Brain microvascular endothelial cell (primary cell): ENCODE results near the gene ABCA5.
"Not testable (repeated sequence)": the region's sequence is repeated elsewhere in the genome, so short reads cannot be mapped to it uniquely, and the experiment has no call there.

Experiments used
- DNase-seq: peaks from one replicate; pipeline ENCODE4 v3.0.0-alpha.2; 2020
- H3K27ac ChIP-seq: fragments of 250-450 bp; sonication (Bioruptor Pico); 2 replicates; pipeline ENCODE4 v1.5.1; 2020; ENCODE audit warnings: mild to moderate bottlenecking, moderate library complexity
- H3K27me3 ChIP-seq: fragments of 250-450 bp; sonication (Bioruptor Pico); replicated peaks from 2 replicates; pipeline ENCODE4 v1.5.1; 2020; ENCODE audit warnings: mild to moderate bottlenecking
- H3K36me3 ChIP-seq: fragments of 250-450 bp; sonication (Bioruptor Pico); replicated peaks from 2 replicates; pipeline ENCODE4 v1.5.1; 2020; ENCODE audit warnings: mild to moderate bottlenecking
- H3K4me3 ChIP-seq: 2 replicates; pipeline ENCODE4 v1.5.1; 2011; ENCODE audit warnings: low read depth, mild to moderate bottlenecking, control low read depth, low read length, moderate library complexity
- CTCF ChIP-seq: IDR thresholded peaks from 2 replicates; pipeline ENCODE4 v1.5.1; 2011; ENCODE audit warnings: low read depth, mild to moderate bottlenecking, moderate library complexity, low read length, control low read depth, inconsistent platforms; ENCODE audit errors: missing control alignments
- in situ Hi-C: cut with HindIII; loops from 2 replicates; pipeline ENCODE4 v1.10.0; 2017; ENCODE audit warnings: low sequenced_read_pairs, low pct_ligation_motif_present

The ABCA5 gene

GRCh38 chr17:69286257-69286656 is 40.7 kb downstream of the ABCA5 start:
- H3K27ac ChIP-seq = no peak overlapping the region
- no peak for DNase-seq
- TF ChIP-seq CTCF = no peak
- in situ Hi-C loops = no loop called here
- H3K4me3 ChIP-seq = no peak overlapping the region
- H3K27me3 ChIP-seq = no peaks in the 10 kb centered on the region
- H3K36me3 ChIP-seq = no peaks in the 10 kb centered on the region

- no peak for TF ChIP-seq CTCF
- Histone ChIP-seq H3K36me3 (no peaks in the 10 kb centered on the region), H3K4me3 (no peak overlapping the region), H3K27ac (no peak overlapping the region), H3K27me3 (no peaks in the 10 kb centered on the region)
- DNase-seq = no peak
- in situ Hi-C loops = no loop called here
These were observed 42.3 kb downstream of the ABCA5 start for GRCh38 chr17:69284646-69285045.

GRCh38 chr17:69282002-69282401 is 44.9 kb downstream of the ABCA5 start:
- TF ChIP-seq CTCF = no peak
- DNase-seq = no peak
- in situ Hi-C loops = no loop called here
- Histone ChIP-seq H3K27ac (no peak overlapping the region), H3K27me3 (no peaks in the 10 kb centered on the region), H3K36me3 (no peaks in the 10 kb centered on the region), H3K4me3 (no peak overlapping the region)

- DNase-seq, H3K27me3 ChIP-seq, H3K36me3 ChIP-seq, in situ Hi-C loops, H3K4me3 ChIP-seq, H3K27ac ChIP-seq: not testable (repeated sequence)
These were observed 50.7 kb downstream of the ABCA5 start for GRCh38 chr17:69276279-69276678.

- Histone ChIP-seq H3K27me3 (no peaks in the 10 kb centered on the region), H3K27ac (no peak overlapping the region), H3K4me3 (no peak overlapping the region), H3K36me3 (no peaks in the 10 kb centered on the region)
- TF ChIP-seq CTCF = no peak
- in situ Hi-C loops = no loop called here
- DNase-seq = no peak
These were observed 51.2 kb downstream of the ABCA5 start for GRCh38 chr17:69275751-69276150.

- no peak for TF ChIP-seq CTCF
- in situ Hi-C loops = no loop called here
- no peak for DNase-seq
These were observed 55.9 kb downstream of the ABCA5 start for GRCh38 chr17:69271023-69271422.

More at GRCh38 chr17:69271023-69271422, 55.9 kb downstream of the ABCA5 start:
- Histone ChIP-seq H3K27me3 (no peaks in the 10 kb centered on the region), H3K27ac (no peak overlapping the region), H3K36me3 (no peaks in the 10 kb centered on the region), H3K4me3 (no peak overlapping the region)
